Camera-type eye (tissue), 1 donor: ENCODE measurements around the gene KANK2. TPM values are rescaled to one million over a fixed set of nuclear protein-coding genes. Genes with fewer than 3 reads are reported as not detected.

Experiments used
- total RNA-seq: library from RNA; depleted of rRNA; stranded (reverse); fragments of >200 nt; gene quantifications from one replicate; pipeline ENCODE4 v1.2.3, GENCODE V29; 2014

KANK2 gene
- 190 TPM for total RNA-seq

GRCh38 chr19:11197291-11198174 is at the start of gene KANK2:
TSS of gene KANK2 (minus strand) at chr19:11197545. CDS start at chr19:11194511, 3,034 bp downstream.

DNA sequence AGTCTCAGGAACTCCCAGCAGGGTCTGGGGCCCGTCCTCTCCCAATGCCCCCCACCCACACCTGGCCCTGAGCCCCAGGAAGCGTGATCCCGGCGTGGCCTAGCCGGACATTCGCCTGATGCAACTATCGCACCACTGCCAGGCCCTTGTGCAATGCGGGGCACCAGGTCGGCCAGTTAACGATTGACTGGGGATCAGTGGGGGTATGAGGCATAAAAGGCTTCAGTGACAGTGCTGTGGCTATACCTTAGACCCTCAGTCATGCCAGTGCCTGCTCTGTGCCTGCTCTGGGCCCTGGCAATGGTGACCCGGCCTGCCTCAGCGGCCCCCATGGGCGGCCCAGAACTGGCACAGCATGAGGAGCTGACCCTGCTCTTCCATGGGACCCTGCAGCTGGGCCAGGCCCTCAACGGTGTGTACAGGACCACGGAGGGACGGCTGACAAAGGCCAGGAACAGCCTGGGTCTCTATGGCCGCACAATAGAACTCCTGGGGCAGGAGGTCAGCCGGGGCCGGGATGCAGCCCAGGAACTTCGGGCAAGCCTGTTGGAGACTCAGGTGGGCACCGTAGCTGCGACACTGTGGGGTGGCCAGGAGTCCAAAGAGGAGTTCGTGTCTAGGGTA is 42.1 kb upstream of the KANK2 start, which contains the start of gene ANGPTL8:
TSS of gene ANGPTL8 (plus strand) at position 243 of the 624 bp plus-strand sequence. CDS start at position 262, 19 bp downstream.

DNA sequence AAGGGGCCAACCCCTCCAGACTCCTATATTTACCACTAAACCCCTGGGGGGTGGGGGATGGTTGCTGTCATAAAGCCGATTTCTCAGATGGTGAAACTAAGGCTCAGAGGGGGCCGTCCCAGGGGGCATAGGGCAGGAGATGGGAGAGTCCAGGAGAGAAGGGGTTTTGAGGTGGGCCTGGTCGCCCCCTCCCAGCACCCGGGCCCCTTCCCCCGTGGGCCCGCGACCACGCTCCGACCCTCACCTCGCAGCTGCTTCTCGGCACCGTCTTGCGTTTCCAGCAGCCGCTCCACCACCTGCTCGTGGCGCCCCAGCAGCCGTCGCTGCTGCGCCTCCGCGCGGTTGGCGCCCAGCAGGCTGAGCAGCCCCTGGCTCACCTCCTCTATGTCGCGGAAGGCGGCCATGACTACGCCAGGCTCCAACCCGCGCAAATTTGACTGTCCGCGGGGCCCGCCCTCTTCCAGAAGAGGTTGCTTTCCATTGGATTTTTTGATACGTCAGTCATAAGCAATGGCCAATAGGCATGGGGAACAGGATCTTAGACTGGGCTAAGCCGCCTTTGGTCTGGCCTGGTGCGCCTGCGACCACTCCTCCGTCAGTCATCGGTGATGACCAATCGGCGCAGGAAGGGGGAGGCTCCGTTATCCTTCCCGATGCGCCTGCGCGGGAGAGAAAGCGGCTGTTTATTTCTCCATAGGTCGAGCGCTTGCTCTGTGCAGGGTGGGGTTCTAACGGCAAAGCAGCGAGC is 41.8 kb downstream of the KANK2 start, which contains the start of gene SPC24:
TSS of gene SPC24 (minus strand) at position 410 of the 748 bp plus-strand sequence. CDS start at position 404, 6 bp downstream.

Other genes with a start within 250 kb of the KANK2 start
- 160 TPM for gene SMARCA4, start 236.5 kb downstream of the KANK2 start, total RNA-seq
- 28.2 TPM for gene LDLR, start 108.1 kb downstream of the KANK2 start, total RNA-seq
- gene SPC24, start 41.8 kb downstream of the KANK2 start, total RNA-seq, result 11.4 TPM
- 1.4 TPM for gene ANGPTL8, start 42.1 kb upstream of the KANK2 start, total RNA-seq
- 44.9 TPM for gene DOCK6, start 65.0 kb upstream of the KANK2 start, total RNA-seq
- gene TSPAN16, start 98.6 kb upstream of the KANK2 start, total RNA-seq, result not detected
- 17.7 TPM for gene RAB3D, start 142.1 kb upstream of the KANK2 start, total RNA-seq
- gene TMEM205, start 148.7 kb upstream of the KANK2 start, total RNA-seq, result 83.0 TPM
- 55.9 TPM for gene CCDC159, start 149.0 kb upstream of the KANK2 start, total RNA-seq
- gene PLPPR2, start 157.9 kb upstream of the KANK2 start, total RNA-seq, result 16.8 TPM
- gene SWSAP1, start 177.1 kb upstream of the KANK2 start, total RNA-seq, result 1.5 TPM
- 3.4 TPM for gene EPOR, start 186.8 kb upstream of the KANK2 start, total RNA-seq
- 2.5 TPM for gene RGL3, start 221.8 kb upstream of the KANK2 start, total RNA-seq
- gene ODAD3, start 237.6 kb upstream of the KANK2 start, total RNA-seq, result 0.27 TPM
- 110 TPM for gene PRKCSH, start 238.1 kb upstream of the KANK2 start, total RNA-seq